Muscle layer of colon (tissue), 2 donors: ENCODE measurements around the gene LMX1A.
A peak's percentile ranks its signal among the peaks of the same experiment; 100 is the strongest.

Source experiments
- H3K27ac ChIP-seq: one replicate; pipeline ENCODE4 v1.7.0; 2013; ENCODE audit warnings: low read depth, mild to moderate bottlenecking, low read length, moderate library complexity
- H3K27me3 ChIP-seq, 2 donors: one replicate each; pipeline ENCODE4 v1.7.0; 2013; ENCODE audit warnings: low read length in 2 of 2, mild to moderate bottlenecking in 2 of 2; ENCODE audit not compliant: insufficient read depth in 2 of 2, control insufficient read depth in 1 of 2
- H3K36me3 ChIP-seq: one replicate; pipeline ENCODE4 v1.7.0; 2013; ENCODE audit warnings: mild to moderate bottlenecking, low read length; ENCODE audit not compliant: insufficient read depth
- H3K4me1 ChIP-seq: one replicate; pipeline ENCODE4 v1.7.0; 2013; ENCODE audit warnings: mild to moderate bottlenecking, low read length; ENCODE audit not compliant: insufficient read depth
- H3K4me3 ChIP-seq, 2 donors: one replicate each; pipeline ENCODE4 v1.7.0; 2013; ENCODE audit warnings: low read length in 2 of 2, low read depth in 1 of 2, mild to moderate bottlenecking in 1 of 2, moderate library complexity in 1 of 2
- H3K9ac ChIP-seq: one replicate; pipeline ENCODE4 v1.7.0; 2013; ENCODE audit warnings: low read length
- H3K9me3 ChIP-seq: one replicate; pipeline ENCODE4 v1.7.0; 2013; ENCODE audit warnings: mild to moderate bottlenecking, low read length
- donor health status: abdominal sarcoma.
- donor health status: Adenocarcinoma of cecum.

The LMX1A gene

DNA sequence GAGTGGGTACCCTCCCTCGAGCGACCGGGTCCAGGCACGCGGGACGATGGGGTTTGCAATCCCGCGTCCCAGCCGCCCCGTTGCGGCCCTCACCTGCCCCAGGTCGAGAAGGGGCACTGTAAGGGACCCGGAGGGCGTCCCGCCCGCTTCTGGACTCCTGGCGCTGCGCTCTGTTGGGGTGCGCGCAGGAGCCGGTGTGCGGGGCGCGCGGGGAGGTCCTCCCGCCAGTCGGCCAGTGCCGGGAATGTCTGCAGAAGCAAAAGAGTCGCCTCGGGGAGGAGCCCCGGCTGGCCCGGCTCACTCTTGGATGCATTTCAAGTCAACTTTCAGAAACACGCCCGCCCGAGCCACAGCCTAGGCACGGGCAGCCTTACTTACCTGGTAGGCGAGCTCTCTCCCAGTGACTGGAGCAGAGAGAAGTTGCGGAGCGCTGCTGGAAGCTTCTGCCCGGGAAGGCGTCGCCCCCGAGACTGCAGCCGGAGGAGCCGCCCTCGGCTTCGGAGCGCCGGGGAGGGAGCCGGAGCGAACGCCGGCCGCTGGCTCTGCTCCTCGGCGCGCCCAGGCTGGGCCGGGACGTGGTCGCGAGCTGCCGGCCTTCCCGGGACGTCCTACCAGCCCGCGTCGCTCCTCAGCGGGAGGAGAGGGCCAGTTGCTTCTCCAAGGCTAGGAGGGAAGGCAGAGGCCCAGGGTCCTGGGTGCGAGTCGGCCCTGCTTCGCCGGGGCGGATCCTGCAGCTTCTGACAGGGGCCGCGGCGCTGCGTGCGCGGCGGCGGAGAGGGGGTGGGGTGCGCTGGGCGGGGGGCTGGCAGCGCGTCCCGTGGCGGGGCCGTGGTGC, at the start of gene LMX1A:
Gene LMX1A (minus strand): TSS at position 739 of the 835 bp plus-strand sequence. CDS start 1,156 bp downstream, outside the sequence.
- H3K9me3 ChIP-seq = no peaks in the 10 kb centered on the region
- no peak within 1 kb of the TSS for H3K27ac ChIP-seq
- H3K27me3 ChIP-seq = peaks cover 55 to 69% of the 10 kb centered on the region in 2 donors
- H3K4me1 ChIP-seq = peaks cover 12% of the 10 kb centered on the region
- peak within 1 kb of the TSS; percentile 24 to 49 for H3K4me3 ChIP-seq
- no peak within 1 kb of the TSS for H3K9ac ChIP-seq
- H3K36me3 ChIP-seq = no peaks in the 10 kb centered on the region

DNA sequence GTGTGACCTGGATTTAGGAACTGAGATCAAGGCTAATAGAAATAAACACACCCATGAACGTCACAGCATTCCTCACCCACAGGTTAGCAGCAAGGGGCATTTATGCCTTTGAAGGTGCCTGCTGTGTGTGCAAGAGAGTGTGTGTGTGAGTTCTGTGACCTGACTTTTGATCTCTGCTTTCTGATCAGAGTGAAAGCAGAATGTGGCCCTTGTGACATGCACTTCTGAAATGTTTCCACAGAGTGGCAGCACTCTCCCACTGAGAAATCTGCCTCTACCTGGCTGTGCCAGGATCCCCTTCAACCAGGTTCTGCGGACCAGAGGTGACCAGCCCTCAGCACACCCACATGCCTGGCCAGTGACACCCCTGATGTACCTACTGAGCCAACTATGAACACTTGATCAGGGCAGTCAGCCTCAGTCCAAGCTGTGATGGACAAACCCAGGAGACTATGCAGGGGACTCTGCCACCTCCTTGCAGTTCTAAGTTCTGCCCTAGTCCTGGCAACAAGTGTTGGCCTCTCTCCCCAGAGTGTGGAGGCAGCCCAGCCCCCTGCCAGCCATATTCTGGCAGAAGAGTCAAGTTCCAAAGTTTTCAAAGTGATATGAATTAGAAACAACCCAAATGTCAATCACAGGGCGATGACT, 47.4 kb upstream of the LMX1A start:
- H3K4me3 ChIP-seq = no peak overlapping the region
- no peaks in the 10 kb centered on the region for H3K4me1 ChIP-seq
- H3K27me3 ChIP-seq = no peaks in the 10 kb centered on the region
- H3K9me3 ChIP-seq = no peaks in the 10 kb centered on the region
- H3K9ac ChIP-seq = no peak overlapping the region
- no peaks in the 10 kb centered on the region for H3K36me3 ChIP-seq
- no peak overlapping the region for H3K27ac ChIP-seq

DNA sequence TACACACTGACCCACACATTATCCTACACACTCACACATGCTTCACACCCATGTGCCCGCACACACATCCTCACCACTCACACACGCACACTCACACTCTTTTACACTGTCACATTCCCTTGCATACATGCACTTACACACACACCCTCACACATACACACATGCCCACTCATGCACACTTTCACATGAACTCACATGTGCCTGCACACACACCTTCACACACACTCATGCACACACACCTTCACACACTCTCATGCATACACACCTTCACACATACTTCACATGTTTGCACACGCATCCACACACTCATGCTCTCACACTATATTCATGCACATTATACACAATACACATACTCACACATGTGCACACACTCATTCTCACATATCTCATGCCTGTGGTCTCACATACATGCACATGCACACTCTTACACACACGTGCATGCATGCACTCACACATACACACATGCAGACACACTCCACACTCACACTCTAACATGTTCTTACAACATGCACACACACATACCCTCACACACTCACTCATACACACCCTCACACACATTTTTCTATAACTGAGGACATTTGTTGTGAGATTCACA, 46.1 kb upstream of the LMX1A start:
- H3K4me1 ChIP-seq = no peaks in the 10 kb centered on the region
- no peaks in the 10 kb centered on the region for H3K27me3 ChIP-seq
- H3K9me3 ChIP-seq = no peaks in the 10 kb centered on the region
- no peaks in the 10 kb centered on the region for H3K36me3 ChIP-seq
- H3K4me3 ChIP-seq = no peak overlapping the region
- H3K27ac ChIP-seq = no peak overlapping the region
- H3K9ac ChIP-seq = no peak overlapping the region

DNA sequence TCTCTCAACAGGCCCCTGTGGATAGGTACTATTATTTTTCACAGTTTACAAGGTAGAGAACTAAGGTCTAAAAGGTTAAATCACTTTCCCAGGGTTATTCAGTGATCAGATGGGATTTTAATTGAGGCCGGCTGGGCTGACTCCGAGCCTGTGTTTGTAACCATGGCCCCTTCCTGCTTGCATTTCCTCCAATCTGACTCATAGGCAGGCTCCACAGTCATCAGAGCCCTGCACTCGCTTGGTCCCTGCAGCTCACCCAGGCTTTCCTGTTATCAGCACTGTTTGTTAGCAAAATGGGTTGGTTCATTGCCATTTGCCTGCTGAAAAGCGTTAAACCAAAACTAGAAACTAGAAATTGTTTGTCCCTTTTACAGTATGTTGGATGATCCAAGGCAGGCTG, 41.4 kb upstream of the LMX1A start:
- Histone ChIP-seq H3K27me3 (no peaks in the 10 kb centered on the region), H3K4me1 (peaks cover 11% of the 10 kb centered on the region), H3K4me3 (no peak overlapping the region), H3K36me3 (no peaks in the 10 kb centered on the region), H3K9me3 (no peaks in the 10 kb centered on the region), H3K9ac (no peak overlapping the region), H3K27ac (no peak overlapping the region)

- Histone ChIP-seq H3K4me1 (peaks cover 14% of the 10 kb centered on the region), H3K27ac (no peak overlapping the region), H3K9me3 (no peaks in the 10 kb centered on the region), H3K36me3 (no peaks in the 10 kb centered on the region), H3K4me3 (no peak overlapping the region), H3K27me3 (no peaks in the 10 kb centered on the region), H3K9ac (no peak overlapping the region)
Measured at GRCh38 chr1:165395901-165396300, 39.4 kb upstream of the LMX1A start.

DNA sequence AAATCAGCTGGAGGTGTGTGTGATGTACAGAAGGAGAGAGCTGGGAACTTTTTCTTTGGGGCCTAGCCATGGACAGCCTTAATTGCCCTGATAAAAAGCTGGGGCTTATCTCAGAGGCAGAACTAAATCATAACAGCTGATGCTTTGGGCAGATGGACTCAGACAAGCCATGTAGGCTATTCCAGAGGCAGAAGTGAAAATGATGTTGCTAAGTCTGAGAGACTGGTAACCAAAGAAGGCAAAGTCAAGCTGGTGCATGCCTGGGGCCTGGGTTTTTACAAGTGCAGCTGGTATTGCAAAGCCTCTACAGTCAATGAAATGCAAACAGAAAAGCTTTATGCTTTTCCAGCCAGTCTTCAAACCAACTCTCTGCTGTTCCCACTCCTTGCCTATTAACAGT, 39.0 kb upstream of the LMX1A start:
- H3K4me3 ChIP-seq = no peak overlapping the region
- no peak overlapping the region for H3K27ac ChIP-seq
- peaks cover 14% of the 10 kb centered on the region for H3K4me1 ChIP-seq
- no peaks in the 10 kb centered on the region for H3K9me3 ChIP-seq
- H3K9ac ChIP-seq = no peak overlapping the region
- no peaks in the 10 kb centered on the region for H3K27me3 ChIP-seq
- no peaks in the 10 kb centered on the region for H3K36me3 ChIP-seq

GRCh38 chr1:165392634-165393571, 36.4 kb upstream of the LMX1A start:
- H3K27ac ChIP-seq = no peak overlapping the region
- peak overlapping the region in 1 of 2 donors; percentile 38 for H3K4me3 ChIP-seq
- H3K27me3 ChIP-seq = no peaks in the 10 kb centered on the region
- H3K36me3 ChIP-seq = no peaks in the 10 kb centered on the region
- no peak overlapping the region for H3K9ac ChIP-seq
- peaks cover 14% of the 10 kb centered on the region for H3K4me1 ChIP-seq
- no peaks in the 10 kb centered on the region for H3K9me3 ChIP-seq

- no peak overlapping the region for H3K9ac ChIP-seq
- no peaks in the 10 kb centered on the region for H3K9me3 ChIP-seq
- H3K4me1 ChIP-seq = peaks cover 11% of the 10 kb centered on the region
- no peaks in the 10 kb centered on the region for H3K27me3 ChIP-seq
- H3K36me3 ChIP-seq = no peaks in the 10 kb centered on the region
- no peak overlapping the region for H3K27ac ChIP-seq
- H3K4me3 ChIP-seq = no peak overlapping the region
Measured at GRCh38 chr1:165389609-165390008, 33.1 kb upstream of the LMX1A start.

- peaks cover 15% of the 10 kb centered on the region for H3K4me1 ChIP-seq
- no peaks in the 10 kb centered on the region for H3K36me3 ChIP-seq
- no peaks in the 10 kb centered on the region for H3K27me3 ChIP-seq
- no peak overlapping the region for H3K27ac ChIP-seq
- H3K9ac ChIP-seq = no peak overlapping the region
- no peaks in the 10 kb centered on the region for H3K9me3 ChIP-seq
- H3K4me3 ChIP-seq = no peak overlapping the region
Measured at GRCh38 chr1:165387961-165388360, 31.4 kb upstream of the LMX1A start.

- no peaks in the 10 kb centered on the region for H3K9me3 ChIP-seq
- no peaks in the 10 kb centered on the region for H3K27me3 ChIP-seq
- H3K9ac ChIP-seq = no peak overlapping the region
- no peak overlapping the region for H3K4me3 ChIP-seq
- no peaks in the 10 kb centered on the region for H3K36me3 ChIP-seq
- peaks cover 11% of the 10 kb centered on the region for H3K4me1 ChIP-seq
- no peak overlapping the region for H3K27ac ChIP-seq
Measured at GRCh38 chr1:165387505-165387904, 31.0 kb upstream of the LMX1A start.
